HG02884 (cell line): Measurements from ENCODE around the gene ATXN1.

ENCODE experiments used
- ATAC-seq: cut with Tn5 transposase; IDR thresholded peaks from one replicate; pipeline ENCODE4 v1.9.1; 2021; ENCODE audit warnings: mild to moderate bottlenecking, moderate library complexity; ENCODE audit not compliant: unreplicated experiment

The ATXN1 gene

GRCh38 chr6:16326971-16327776 is 434.1 kb downstream of the ATXN1 start:
- no peak for ATAC-seq

- no peak for ATAC-seq
Measured at GRCh38 chr6:16326531-16326930, 434.7 kb downstream of the ATXN1 start.

GRCh38 chr6:16324606-16325225 is 436.5 kb downstream of the ATXN1 start:
- ATAC-seq = no peak

- no peak for ATAC-seq
Measured at GRCh38 chr6:16324184-16324583, 437.1 kb downstream of the ATXN1 start.

- ATAC-seq = peak; percentile 84
Measured at GRCh38 chr6:16322666-16323312, 438.5 kb downstream of the ATXN1 start.

- no peak for ATAC-seq
Measured at GRCh38 chr6:16321826-16322225, 439.4 kb downstream of the ATXN1 start.

- no peak for ATAC-seq
Measured at GRCh38 chr6:16321341-16321710, 439.9 kb downstream of the ATXN1 start.

- ATAC-seq = no peak
Measured at GRCh38 chr6:16320533-16321340, 440.5 kb downstream of the ATXN1 start.

GRCh38 chr6:16319813-16320532 is 441.3 kb downstream of the ATXN1 start:
- peak; percentile 56 for ATAC-seq

GRCh38 chr6:16318953-16319720 is 442.1 kb downstream of the ATXN1 start:
- ATAC-seq = no peak

- ATAC-seq = no peak
Measured at GRCh38 chr6:16318538-16318937, 442.7 kb downstream of the ATXN1 start.

- no peak for ATAC-seq
Measured at GRCh38 chr6:16316741-16317251, 444.5 kb downstream of the ATXN1 start.

GRCh38 chr6:16314296-16314695 is 447.0 kb downstream of the ATXN1 start:
- no peak for ATAC-seq

- no peak for ATAC-seq
Measured at GRCh38 chr6:16313732-16314131, 447.5 kb downstream of the ATXN1 start.

GRCh38 chr6:16311763-16312162 is 449.5 kb downstream of the ATXN1 start:
- ATAC-seq = no peak

GRCh38 chr6:16306334-16306733 is 454.9 kb downstream of the ATXN1 start:
- ATAC-seq = no peak

GRCh38 chr6:16305788-16306187 is 455.5 kb downstream of the ATXN1 start:
- ATAC-seq = peak; percentile 18

- ATAC-seq = peak; percentile 84
Measured at GRCh38 chr6:16305246-16305725, 456.0 kb downstream of the ATXN1 start.
